GM12892 (cell line): Measurements from ENCODE around the gene SH3BGRL2.
A peak's percentile ranks its signal among the peaks of the same experiment; 100 is the strongest.
"Not testable (repeated sequence)": the region's sequence is repeated elsewhere in the genome, so short reads cannot be mapped to it uniquely, and the experiment has no call there.

Source experiments
- DNase-seq: peaks from one replicate; pipeline ENCODE4 v3.0.0; 2011; ENCODE audit not compliant: insufficient read length
- FAIRE-seq: peaks from 2 replicates; lab custom pipeline; 2011; peaks lifted over from hg19 to GRCh38; lab: Jason Lieb, UNC
- POLR2A ChIP-seq: IDR thresholded peaks from 2 replicates; pipeline ENCODE4 v1.6.1; 2011; ENCODE audit warnings: low read depth, low read length, control low read depth
- POLR2AphosphoS5 ChIP-seq: IDR thresholded peaks from 2 replicates; pipeline ENCODE4 v1.6.1; 2011; ENCODE audit warnings: low read depth, low read length, control low read depth
- TAF1 ChIP-seq: IDR thresholded peaks from 2 replicates; pipeline ENCODE4 v1.6.1; 2011; ENCODE audit warnings: low read depth, mild to moderate bottlenecking, control low read depth, low read length, borderline replicate concordance

SH3BGRL2 gene

GRCh38 chr6:79605061-79605460 lies 26.1 kb upstream of the SH3BGRL2 start:
- TF ChIP-seq TAF1 (no peak), POLR2A (no peak), POLR2AphosphoS5 (no peak)
- no peak for FAIRE-seq
- no peak for DNase-seq

DNA sequence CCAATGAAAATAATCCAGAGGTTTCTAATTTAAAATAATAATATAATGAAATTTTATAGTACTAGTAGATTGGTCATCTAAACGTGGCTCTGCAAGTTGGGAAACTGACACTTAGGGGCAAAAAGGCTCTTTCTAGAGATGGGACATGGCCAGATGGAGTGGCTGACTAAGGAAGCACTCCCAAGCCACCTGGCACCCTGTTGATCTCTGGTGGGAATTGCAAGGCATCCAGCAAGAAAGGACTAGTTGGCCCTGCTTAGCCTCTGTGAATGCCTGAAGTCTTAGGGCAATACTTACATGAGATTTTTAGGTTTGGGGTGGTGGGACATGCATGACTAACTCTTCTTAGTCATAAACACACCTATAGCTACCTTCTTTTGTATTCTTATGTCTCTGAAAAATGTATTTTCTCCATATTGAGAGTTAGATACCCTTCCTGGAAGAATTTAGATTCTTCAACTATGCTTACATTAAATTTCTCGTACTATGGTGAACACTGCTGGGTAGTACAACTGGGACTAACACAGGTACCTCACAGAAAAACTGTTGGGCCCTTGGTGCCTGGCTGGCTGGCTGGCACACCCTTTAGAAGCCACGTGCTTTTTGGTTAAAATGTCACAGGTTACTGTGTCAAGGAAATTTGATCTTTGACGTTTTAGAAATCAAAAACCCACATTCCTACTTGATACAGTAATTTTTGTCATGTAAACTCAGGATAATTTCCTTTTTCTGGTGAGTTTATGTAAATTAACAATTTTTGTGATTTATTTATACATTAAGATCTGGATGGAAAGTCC lies 25.0 kb upstream of the SH3BGRL2 start:
- TF ChIP-seq POLR2A, result no peak
- no peak for TF ChIP-seq TAF1
- no peak for TF ChIP-seq POLR2AphosphoS5
- FAIRE-seq (no peak), DNase-seq (no peak)

DNA sequence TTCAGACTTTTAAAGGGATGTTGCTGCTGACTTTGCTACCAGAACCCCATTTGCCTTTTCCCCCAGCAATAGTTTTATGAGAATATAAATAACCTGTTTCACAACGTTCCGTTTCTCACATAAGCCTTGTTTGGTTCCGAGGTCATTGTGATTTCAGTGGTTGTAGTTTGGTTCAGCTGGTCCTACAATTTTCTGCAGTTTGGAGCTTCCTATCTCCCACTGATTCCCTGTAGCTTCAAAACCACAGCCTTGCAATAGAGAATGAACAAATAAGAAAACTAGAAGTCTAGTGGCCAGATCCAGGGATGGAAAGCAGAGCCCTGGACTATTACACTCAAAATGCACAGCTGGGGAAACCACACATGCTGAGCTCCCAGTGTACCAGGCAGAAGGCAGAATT lies 24.1 kb upstream of the SH3BGRL2 start:
- DNase-seq (no peak), FAIRE-seq (no peak)
- TF ChIP-seq POLR2A (no peak), POLR2AphosphoS5 (no peak), TAF1 (no peak)

DNA sequence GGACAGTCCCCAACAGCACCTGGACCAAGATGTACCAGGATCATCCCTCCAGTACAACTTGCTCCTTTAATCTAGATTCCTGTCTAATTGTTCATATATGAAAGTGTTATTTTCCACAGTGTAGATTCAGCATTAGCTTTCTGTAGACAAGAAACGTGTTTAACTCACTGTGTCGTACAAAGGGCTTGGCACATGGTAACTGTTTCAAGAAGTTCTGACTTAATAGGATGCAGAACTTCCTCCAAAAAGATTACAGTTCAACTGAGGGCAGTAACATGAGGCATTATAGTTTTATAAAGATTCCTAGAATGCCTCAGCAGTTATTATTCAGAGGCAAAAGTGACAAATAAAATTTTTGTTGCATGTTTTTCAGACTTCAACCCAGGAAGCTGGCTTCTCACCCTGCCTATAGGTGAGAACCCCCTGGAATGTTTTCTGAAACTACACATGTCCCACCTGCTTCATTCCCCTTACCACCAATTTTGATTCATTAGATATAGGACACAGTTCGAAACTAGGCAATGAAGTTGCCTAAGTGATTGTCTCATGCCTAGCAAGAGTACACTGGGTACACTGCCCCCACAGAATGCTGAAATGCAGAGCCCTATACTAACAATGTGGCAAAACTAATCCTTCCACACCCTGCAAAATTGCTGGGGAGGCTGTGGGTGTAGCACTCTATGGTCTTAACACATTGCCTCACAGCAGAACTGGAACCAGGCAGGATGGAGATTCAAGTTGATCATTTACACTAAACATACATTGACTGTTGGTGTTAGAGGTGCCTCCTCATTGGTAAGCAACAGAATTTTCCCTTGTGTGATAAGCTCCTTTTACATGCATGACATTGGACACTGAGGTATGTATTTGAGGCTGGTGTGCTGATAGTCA lies 22.6 kb upstream of the SH3BGRL2 start:
- DNase-seq, result no peak
- no peak for TF ChIP-seq POLR2AphosphoS5
- FAIRE-seq, result no peak

- TF ChIP-seq TAF1 (no peak), POLR2A (no peak), POLR2AphosphoS5 (no peak)
- no peak for DNase-seq
- no peak for FAIRE-seq
Observed at GRCh38 chr6:79609225-79609595, 21.9 kb upstream of the SH3BGRL2 start.

DNA sequence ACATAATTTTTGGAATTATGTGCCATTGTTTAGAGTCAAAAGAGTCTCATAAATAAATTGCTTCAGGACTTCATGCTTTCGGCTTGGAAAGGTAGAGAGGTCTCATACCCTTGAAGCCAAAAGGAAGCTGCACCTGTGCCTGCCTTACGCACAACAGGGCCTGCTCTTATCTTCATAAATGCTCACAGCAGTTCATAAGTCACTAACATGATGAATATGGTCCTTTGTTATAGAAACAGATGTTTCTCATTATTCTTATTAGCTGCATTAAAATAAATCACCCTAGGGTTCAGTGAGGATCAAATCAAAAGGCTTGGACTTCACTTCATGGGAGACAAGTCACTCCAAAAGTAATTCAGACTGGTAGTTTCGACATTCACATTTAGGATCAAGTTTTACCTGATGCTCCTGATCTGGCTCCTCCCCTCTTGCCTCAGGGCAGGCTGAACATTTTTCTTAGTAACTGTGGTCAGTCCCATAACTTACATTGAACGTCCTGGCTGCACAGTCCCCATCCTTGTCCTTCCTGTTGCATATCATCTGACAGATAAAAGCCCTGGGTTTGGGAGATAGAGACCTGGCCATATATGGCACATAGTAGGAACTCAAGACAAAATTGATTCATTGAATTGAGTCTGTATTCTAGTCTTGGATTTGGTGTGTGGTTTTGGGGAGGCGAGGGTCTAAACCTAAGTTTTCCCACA lies 20.7 kb upstream of the SH3BGRL2 start:
- DNase-seq, result no peak
- FAIRE-seq, result no peak

DNA sequence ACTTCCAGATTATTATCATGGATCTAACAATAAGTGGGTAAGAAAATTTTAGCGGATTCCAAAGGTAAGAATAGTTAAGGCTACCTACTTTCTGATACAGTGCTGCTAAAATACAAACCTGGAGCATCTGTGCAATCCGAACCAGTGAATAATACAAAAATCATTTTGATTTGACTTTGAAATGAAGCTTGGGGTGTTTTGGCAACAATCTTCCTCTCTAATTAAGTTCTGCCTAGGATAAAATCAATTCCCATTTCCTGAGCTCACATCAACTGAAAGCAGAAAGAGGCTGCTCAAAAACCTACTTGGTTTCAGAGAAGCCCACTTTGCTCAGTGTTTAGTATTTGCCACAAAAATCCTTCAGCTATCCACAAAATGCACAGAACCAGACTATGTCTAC lies 18.7 kb upstream of the SH3BGRL2 start:
- no peak for DNase-seq
- FAIRE-seq, result no peak
- TF ChIP-seq TAF1, result no peak
- TF ChIP-seq POLR2A, result no peak
- no peak for TF ChIP-seq POLR2AphosphoS5

More for the DNA sequence above, 20.7 kb upstream of the SH3BGRL2 start:
- TF ChIP-seq POLR2A, result no peak
- no peak for TF ChIP-seq TAF1
- no peak for TF ChIP-seq POLR2AphosphoS5

GRCh38 chr6:79612918-79613317 lies 18.2 kb upstream of the SH3BGRL2 start:
- DNase-seq (no peak), FAIRE-seq (peak; percentile 30)
- no peak for TF ChIP-seq TAF1
- no peak for TF ChIP-seq POLR2A
- TF ChIP-seq POLR2AphosphoS5, result no peak

DNA sequence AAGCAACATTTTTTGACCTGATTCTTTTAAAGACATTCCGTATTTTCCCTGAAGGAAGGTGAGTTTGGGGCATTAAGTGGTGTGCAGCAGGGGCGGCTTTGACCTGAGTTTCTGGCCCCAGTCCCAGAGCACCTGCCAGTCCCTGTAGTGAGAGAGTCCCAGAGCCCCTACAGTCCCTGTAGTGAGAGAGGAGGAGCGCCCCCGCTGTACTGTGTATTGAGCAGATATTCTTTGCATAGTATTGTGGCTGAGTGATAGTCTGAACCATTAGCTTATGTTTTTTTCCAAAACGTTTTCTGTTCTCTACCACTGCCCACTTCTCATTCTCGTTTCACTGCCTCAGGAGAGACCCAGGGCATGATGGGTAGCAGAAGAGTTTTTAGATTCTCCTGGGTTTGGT lies 17.2 kb upstream of the SH3BGRL2 start:
- FAIRE-seq (no peak), DNase-seq (no peak)
- no peak for TF ChIP-seq TAF1

GRCh38 chr6:79614326-79615305 lies 16.5 kb upstream of the SH3BGRL2 start:
- DNase-seq, result no peak
- TF ChIP-seq TAF1 (no peak), POLR2AphosphoS5 (no peak), POLR2A (no peak)
- peak; percentile 91 for FAIRE-seq

- DNase-seq (no peak), FAIRE-seq (no peak)
- TF ChIP-seq TAF1 (no peak), POLR2AphosphoS5 (no peak), POLR2A (no peak)
Observed at GRCh38 chr6:79617518-79617941, 13.6 kb upstream of the SH3BGRL2 start.

GRCh38 chr6:79618425-79618824 lies 12.7 kb upstream of the SH3BGRL2 start:
- not testable (repeated sequence) for FAIRE-seq

More at GRCh38 chr6:79618425-79618824, 12.7 kb upstream of the SH3BGRL2 start:
- DNase-seq, result not testable (repeated sequence)
